ENCODE data around the gene CCDC24.

CCDC24 gene

DNA sequence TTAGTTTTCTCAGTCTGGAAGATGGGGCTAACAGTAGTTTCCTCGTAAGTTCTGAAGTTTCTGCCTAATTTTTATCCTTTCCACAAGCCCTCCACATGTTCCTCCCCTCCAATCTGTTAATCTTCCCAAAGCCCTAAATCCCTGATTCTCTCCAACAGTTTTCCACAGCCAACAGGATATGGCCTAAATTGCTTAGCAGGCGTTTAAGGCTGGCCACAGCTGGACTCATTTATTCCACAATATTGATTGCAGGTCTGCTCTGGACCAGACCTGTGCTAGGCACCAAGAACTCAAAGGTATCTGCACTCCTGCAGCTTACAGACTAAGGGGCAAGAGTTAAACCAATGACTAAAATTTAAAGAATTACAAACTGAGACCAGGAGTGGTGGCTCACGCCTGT, 35.9 kb downstream of the CCDC24 start:
- DNase-seq: no peak

DNA sequence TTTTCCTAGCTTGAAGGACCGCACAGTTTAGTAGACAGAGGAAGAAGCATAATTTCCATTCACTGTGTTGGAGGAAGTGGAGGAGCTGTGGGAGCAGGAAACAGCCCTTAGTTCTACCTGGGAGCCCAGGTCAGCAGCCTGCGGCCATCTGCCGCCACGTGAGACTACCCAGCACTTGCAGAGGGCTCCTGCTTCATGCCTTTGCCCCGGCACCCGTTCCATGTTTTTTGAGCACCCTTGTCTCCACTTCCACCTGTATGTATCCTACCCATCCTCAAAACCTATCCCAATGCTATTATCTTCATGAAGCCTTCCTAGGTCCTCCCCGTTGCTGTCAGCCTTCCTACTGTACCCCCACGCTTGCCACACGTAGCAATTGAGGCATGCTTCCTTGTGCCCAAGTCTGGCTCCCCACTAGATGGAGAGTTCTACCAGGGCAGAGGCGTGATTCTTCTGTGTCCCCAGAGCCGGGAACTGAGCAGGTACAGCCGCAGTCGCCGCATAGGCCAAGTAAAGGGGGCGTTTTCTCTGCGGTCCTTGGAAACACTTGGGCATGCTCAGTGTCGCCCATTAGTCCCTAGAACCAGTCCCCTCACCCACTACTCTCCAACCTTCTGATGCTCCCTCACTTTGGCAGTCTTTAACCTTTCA, 38.0 kb downstream of the CCDC24 start:
- no peak for DNase-seq

DNA sequence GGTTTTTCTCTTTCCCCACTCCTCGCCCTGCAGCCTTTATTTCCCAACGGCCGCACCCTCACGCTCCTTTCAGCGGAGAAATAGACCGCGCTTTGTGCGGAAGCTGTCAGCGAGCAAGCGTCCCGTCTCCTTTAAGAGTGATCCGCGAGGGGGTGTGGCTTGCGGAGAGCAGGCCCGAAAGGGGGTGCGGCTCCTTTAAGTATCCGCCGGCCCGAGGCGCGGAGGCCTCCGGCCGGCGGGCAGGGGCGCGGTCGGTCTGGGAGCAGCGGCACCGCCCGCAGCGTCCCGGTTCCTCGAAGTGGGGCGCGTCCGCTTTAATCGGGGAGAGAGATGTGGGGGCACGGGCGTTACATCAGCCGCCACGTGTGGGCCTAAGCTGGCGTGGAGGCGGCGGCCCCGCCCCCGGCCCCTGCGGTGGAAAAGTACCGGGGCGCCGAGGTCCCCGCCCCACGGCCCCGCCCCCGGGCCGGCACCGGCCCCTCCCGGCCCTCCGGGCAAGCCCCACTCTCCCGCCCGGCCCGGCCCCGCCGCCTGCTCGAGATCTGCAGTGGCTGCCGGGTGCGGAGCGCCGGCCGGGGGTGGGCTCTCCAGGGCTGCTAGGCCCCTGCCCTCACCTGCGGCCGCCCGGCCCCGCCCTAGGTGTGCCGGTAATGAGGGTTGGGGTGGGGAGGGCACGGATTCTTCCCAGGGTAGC, 38.7 kb downstream of the CCDC24 start:
- peak; percentile 93 for DNase-seq

DNA sequence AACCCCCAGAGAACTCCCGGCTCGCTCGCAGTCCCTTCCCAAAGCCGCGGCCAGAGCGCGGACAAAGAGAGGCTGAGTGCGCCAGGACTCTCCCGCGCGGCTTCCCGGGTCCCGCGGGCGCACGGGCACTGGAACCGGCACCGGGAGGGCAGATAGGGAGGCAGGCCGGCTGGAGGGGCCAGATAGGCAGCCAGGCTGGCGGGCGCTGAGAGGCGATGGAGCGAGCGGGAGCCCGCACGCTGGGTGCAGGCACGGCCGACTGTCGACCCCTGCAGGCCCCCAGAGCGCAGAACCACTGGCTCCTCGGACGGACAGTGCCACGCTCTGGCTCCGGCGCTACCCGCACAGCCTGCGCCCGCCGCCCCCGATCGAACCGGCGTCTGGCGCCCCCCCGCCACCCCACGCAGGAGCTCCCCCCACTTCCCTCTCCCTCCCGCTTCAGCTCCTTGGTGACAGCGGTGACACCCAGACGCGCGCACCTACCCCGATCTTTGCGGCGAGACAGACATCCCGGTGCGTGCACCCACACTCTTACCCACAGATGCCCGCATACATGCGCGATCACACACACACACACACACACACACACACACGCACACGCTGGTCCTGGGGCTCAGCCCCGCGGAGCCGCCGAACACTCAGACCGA, 39.3 kb downstream of the CCDC24 start:
- DNase-seq: peak; percentile 76

DNA sequence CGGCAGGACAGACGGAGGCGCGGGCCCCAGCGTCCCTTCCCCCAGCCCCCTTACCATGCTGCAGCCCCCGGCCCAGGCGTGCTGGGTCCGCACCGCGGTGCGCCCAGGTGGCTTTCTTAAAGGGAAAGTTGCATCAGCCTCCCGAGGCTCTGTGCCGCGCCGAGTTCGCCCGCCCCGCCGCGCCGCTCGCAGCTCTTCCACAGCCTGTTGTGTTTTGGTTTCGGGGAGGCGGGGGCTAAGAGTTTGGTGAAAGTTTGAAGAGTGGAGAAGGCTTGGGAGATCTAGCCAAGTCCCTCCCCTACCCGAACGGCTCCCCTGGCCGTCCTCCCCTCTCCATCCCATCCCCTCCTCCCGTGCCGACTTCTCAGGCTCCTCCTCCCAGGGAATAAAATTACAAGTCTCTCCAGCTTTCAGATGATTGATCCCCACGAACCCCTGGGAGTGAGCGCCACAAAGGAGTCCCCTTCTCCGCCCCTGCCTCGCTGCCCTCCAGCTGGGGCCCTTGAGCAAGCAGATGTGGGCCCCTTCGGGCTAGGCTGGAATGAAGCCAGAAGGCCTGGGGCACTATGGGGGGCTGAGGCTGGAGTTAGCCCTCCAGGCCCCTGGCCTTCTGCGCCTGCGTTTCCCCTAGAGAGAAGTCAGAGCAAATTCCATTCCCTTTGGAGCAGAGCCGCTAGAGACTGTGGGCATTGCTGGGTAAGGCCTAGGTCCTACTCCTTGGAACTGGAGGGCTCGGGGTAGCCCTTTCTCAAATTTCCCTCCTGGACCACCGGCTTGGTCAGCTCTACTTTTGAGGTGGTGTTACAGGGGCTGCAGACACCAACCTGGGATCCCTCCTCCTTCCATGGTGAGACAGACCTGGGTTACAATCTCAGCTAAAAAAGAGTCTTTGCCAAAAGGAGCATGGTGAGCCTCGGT, 40.1 kb downstream of the CCDC24 start, which contains the start of gene SLC6A9:
SLC6A9 (minus strand) TSS at position 211 of the 918 bp plus-strand sequence. CDS start 7,185 bp downstream, outside the sequence.
- peak; percentile 59 for DNase-seq

DNA sequence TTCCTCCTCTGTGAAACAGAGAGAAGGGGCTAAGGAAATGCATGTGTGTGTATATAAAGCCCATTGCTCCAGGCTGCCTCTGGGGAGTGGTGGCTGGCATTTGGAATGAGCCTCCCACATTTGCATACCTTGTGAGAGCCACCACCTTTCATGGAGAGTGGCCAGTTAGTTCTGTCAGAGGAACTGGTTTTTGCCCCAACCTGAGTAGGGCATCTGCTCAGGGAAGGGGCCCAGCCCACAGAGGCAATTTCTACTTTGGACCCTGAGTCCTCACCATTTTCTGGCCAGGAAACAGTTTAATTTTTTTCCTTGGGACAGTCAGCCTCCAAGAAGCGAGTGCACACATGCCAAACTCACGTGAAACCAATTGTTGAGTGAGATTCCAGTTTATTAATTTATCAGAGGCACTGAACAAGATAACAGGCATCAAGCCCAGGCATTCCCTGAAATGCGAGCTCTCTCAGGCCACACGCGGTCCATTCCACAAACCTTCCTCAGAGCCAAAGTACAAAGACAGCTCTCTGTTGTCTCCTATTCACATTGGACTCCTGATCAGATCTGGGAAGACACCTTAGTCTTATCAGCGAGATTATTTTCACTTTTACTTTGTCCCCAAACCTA, 40.9 kb downstream of the CCDC24 start:
- DNase-seq: no peak

DNA sequence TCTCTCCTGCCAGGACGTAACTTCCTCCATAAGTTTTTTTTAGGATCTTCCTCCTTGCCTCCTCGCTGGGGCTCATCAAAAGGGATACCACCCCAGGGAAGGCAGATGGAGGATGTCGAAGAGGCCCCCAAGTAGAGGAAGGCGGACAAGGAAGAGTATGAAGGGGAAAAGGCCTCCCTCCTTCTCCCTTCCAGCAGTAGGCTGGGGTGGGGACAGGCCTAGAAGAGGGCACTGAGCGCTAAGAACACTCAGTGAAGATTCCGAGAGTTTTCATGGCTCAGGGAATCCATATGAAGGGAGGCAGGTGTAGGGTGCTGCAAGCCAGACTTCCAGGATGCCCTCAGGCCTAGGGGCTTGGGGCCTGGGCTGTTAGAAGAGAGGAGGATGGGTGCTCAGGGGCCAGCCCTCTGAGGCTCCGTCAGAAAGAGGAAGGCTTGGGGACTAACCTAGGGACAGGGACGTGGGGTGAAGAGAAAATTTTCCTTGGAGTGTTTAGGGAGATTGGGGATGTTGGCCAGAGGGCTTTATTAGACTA, 41.7 kb downstream of the CCDC24 start:
- no peak for DNase-seq

DNA sequence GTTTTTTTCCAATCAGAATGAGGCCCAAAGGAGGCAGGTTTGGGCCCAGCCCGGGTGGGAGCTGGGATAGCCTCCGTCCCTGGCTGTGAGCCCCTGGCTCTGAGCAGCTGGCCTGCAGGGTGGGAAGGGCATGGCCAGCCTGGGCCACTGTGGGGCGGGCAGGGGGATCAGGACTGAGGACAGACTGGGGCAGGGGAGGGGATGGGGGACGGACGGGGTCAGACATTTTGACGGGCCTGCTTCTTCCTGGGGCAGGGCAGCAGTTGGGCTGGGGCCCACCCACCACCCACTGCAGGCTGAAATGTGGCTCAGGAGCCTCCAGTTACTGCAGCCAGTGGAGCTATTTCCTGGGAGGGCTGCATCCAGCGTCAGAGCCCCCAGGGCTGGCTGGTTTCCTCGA, 42.4 kb downstream of the CCDC24 start:
- no peak for DNase-seq

DNA sequence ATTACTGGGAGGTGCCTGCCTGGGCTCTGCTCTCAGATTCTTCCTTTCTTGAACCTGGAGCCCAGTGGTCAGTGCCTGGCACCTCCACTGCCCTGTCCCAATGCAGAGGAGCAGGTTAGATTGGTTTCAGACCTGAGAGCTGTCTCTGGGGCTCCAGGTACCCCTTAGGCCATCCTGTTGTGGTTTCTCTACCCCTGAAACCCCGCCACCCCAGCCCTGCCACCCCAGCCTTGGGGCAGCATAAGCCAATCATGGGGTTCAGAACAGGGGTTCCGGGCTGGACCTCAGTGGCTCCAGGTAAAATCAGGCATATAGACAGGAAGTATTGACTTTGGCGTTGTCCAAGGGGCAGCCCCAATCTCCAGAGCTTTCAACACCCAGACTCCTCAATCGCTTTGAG, 43.0 kb downstream of the CCDC24 start:
- no peak for DNase-seq

DNA sequence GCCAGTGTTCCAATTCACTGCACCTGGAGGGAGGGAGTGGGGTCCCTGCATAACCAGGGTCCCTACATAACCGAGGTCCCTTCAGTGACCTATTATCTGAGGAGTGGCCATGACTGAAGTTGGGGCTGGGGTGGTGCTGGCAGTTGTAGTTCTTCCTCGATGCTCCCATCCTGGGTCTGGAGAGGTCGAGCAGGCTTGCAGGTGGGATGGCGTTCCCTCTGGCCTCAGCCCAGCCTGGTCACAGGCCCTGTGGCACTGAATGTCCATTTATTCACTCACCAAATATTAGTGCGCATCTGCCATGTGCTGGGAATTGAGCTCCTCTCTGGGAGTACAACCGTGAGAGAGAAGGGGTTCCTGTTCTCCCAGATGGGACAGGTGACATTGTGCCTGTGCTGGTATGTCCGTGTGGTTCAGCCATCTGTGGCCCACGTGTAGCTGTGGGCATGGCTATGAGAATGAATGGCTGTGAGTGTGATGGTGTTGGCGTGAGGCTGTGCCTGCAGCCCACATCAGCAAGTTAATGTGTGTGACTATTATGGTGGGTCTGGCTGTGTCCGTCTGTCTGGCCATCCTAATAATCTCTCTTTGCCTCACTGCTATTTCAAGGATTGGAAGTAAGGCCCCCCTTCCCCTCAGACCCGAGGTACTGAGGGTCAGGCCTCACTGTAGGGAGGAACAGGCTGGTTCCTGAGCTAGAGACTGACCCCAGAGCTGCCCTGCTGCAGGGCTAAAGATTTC, 43.7 kb downstream of the CCDC24 start:
- DNase-seq: no peak

DNA sequence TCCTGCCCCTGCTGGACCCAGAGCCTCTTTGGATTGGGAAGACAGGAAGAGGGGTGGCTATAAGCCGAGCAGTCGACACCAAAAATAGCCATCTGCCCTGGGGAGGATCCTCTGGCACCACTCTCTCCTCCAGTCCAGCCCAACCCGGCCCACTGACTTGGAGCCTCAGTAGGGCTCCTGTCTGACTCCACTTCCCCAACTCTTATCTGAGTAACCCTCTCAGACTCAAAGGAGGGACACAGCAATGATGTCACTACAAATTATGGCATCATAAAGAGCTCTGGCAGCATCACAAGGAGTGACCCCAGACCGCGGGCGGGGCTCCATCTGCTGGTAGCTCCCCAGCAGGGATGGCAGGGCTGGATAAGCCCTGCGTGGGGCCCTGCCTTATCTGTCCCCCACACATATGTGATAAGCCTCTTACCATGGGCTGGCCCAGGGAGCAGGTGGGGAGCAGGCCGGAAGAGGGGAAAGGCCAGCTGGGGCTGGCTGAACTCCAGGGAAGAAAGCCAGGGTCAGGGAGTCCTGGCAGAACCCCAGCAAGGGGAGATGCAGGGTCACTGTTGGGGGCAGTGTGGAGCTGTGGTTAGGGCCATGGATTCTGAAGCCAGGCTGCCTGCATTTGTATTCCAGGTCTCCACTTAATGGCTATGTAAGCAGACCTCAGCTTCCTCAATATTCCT, 44.5 kb downstream of the CCDC24 start:
- DNase-seq: no peak

DNA sequence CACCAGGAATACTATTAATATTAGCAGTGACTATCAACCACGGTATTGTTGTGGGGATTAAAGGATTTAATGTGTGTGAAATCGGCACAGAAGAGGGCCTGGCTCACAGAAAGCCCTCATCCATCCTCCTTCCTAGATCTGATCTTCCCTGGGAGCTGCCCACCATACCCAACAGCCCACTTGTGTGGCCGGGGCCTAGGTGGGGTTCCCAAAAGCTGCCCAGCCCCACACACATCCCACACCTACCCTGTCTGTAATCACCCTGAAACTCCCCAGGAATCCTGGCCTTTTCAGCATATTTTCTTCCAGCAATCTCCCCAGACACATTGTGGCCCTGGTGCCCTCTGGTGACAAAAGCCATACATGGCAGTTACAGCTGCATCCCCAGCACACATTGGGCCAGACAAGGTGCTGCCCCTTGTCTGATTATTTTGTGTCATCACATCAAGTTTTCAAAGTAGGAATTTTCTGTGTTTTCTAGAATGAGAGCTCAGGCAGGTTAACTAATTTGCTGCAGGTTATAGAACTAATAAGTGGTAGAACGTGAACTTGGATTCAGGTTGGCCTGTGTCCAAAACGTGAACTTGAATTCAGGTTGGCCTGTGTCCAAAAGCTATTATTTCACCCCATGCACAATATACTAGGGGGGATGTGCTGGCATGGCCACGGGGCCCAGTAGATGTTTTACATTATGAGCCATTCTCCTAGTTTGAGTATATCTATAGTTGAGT, 45.2 kb downstream of the CCDC24 start:
- peak; percentile 76 for DNase-seq

DNA sequence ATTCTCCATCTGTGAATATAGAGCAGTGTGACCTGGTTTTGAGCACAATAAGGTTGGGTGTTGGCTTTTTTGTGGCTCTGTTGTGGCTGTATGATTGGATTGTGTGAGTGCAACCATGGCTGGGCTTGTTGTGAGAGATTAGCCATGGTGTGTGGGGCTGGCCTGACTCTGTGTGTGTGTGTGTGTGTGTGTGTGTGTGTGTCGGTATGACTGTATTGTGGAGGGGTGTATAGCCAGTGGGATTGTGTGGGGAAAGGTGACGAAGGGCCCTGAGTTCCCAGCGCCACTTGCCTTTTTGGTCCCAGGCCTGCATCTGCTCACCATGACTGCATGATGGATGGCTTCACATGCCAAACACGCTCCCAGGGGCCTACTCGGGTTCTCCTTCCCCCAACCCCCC, 45.8 kb downstream of the CCDC24 start:
- no peak for DNase-seq

DNA sequence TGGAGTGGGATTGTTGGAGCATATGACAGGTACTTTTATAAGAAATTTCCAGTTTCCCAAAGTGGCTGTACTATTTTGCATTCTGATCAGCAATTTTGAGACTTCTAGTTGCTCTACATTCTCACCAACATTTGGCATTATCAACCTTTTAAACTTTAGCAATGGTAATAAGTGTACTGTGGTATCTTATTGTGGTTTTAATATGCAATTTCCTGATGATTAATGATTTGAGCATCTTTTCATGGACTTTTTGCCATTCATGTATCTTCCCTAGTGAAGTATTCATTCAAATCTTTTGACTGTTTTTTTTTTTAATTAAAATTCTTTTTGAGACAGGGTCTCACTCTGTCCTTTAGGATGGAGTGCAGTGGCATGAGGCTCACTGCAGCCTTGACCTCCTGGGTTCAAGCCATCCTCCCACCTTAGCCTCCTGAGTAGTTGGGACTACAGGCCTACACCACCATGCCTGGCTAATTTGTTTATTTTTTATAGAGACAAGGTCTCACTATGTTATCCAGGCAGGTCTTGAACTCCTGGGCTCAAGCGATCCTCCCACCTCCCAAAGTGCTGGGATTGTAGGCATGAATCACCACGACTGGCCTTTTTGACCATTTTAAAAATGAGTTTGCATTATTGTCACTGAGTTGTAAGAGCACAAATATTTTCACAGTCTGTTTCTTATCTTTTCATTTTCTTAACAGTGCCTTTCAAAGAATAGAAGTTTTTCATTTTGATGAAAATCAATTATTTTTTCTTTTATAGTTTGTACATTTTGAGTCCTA, 47.7 kb downstream of the CCDC24 start:
- no peak for DNase-seq

DNA sequence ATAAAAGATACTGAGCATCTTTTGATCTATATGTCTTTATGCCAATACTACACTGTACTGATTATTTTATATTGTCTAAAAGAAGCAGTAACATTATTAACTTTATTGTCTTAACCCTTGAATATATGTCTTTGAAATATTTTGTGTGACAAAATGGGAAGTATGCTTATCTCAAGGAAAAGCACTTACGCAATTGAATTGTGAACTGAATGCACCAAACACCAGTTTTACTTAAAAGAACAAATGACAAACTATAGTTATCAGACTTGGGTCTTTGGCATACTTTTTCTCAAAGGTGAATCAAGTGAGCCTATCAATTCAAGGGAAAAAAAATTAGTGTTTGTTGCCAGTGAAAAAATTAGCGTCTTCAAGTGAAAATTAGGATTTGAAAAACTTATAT, 49.0 kb downstream of the CCDC24 start:
- DNase-seq: no peak

DNA sequence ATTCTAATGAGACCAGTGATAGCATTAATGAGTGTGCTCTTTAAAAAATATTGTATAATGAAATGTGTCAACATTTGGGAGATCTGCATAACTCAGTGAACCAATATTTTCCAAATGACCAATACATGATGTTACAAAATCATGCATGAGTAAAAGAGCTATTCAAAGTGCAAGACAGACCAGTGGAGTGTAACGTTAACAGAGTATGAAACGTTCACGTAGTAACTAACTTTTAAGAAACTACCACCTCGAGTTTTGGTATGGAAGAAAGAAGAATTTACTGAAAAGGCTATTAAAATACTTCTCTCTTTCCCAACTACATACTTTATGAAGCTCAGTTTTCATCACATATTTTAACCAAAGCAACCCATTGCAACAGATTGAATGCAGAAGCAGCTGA, 49.4 kb downstream of the CCDC24 start:
- DNase-seq: no peak

DNA sequence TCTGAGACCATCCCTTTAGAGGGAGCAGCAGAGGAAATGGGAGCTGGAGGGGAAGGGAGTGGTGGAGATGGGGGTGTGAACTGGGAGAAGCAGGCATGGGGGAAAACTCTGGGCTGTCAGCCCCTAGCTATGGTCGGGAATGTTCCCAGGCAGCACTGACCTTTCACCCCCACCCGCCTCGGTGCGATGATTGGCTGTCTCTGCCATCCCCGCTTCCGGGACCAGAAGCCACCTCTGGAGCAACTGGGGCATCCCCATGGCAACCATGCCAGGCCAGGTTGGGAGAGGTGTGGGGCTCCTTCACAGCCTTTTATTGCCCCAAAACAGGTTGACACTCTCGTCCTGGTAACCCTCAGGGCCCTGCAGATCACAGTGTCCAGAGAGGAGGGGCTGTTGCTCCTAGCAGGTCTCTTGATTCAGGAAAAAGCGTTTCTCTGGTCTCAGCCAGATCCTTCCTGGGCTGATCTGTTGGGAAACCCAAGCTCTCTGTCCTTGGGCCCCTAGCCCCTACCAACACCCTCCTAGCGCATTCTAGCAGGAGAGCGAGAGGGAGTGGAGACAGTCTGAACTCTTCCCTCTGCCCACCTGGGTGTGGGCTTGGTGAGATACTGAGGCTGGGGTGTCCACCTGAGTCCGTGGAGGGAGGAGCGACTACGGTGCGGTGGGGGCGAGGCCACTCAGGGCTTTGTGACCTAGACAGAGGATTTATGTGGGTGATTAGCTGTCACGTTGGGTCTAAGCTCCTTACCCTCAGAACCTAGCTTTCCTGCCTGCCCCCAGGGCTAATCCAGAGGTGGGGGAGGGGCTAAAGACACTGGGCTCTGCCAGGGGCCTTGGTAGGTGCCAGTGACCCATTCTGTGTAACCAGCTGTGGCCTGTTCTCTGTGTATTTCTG, 52.0 kb downstream of the CCDC24 start:
- no peak for DNase-seq

DNA sequence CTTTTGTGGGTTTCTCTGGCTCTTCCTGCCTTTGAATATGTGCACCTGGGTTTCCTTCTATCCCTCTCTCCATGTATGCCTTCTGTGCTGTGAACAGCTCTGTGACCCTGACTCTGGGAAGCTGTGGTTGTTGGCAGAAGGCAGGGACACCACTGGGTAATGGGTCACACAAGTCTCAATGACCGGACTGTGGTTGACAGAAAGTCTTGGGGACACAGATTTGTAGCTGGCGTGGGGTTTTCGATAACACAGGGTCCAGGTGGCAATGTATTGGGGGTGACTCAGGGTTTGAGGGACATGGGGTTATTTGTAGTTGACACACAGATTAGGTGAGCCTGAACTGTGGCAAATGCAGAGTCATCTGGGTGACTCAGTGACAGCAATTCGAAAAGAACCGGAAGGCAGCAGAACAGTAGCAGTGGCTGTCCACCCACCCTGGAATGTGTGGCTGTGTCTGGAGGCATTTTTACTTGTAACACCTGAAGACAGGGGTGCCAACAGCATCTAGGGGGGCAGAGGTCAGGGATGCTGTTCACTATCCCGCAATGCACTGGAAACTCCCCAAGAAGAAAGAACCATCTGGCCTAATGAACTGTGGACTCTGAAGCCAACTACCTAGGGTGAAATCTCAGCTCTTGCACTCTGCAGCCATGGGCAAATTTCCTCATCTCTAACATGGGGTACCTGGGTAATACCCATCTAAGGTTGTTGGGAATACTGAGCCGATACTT, 52.8 kb downstream of the CCDC24 start:
- DNase-seq: no peak
